ENCODE results near the gene SLC41A1. TPM values are rescaled to one million over a fixed set of nuclear protein-coding genes. Genes with fewer than 3 reads are reported as not detected.
"Not testable (repeated sequence)": the region's sequence is repeated elsewhere in the genome, so short reads cannot be mapped to it uniquely, and the experiment has no call there.

Gene SLC41A1
- total RNA-seq, 2 donors from 2014 or later = 17.1 to 32.8 TPM

- peaks cover 36% of the 10 kb centered on the region for H3K4me1 Mint-ChIP-seq
- Histone ChIP-seq H3K4me1 (ENCODE audit: control insufficient read depth, insufficient read depth, low read length) (peaks cover 13% of the 10 kb centered on the region), H3K9me3 (ENCODE audit: control insufficient read depth, low read length) (no peaks in the 10 kb centered on the region), H3K4me3 (ENCODE audit: low read length) (peak overlapping the region; percentile 11), H3K36me3 (ENCODE audit: control insufficient read depth, insufficient read depth, low read length) (no peaks in the 10 kb centered on the region), H3K9ac (ENCODE audit: extremely low read depth, low read length, poor library complexity, severe bottlenecking) (no peak overlapping the region), H3K27me3 (ENCODE audit: control insufficient read depth, insufficient read depth, low read length, poor library complexity, severe bottlenecking) (no peaks in the 10 kb centered on the region), H3K27ac (ENCODE audit: low read depth, low read length) (no peak overlapping the region)
- H3K27ac Mint-ChIP-seq = no peak overlapping the region
- no peak for DNase-seq
- H3K4me3 Mint-ChIP-seq = no peak overlapping the region
- H3K36me3 Mint-ChIP-seq (ENCODE audit: low read depth) = no peaks in the 10 kb centered on the region
- WGBS, 2 experiments (ENCODE audit: insufficient coverage in 1 of 2, insufficient read length in 1 of 2) = 70 to 75% methylated on average over 6 to 8 of the region's 8 CpGs
- no peak for TF ChIP-seq CTCF (conservative IDR thresholded peaks at IDR 0.05)
- peaks cover 6% of the 10 kb centered on the region for H3K9me3 Mint-ChIP-seq
- peaks cover 4% of the 10 kb centered on the region for H3K27me3 Mint-ChIP-seq (ENCODE audit: insufficient read depth)
Measured at GRCh38 chr1:205826016-205826806, 13.2 kb upstream of the SLC41A1 start.

- peaks cover 2% of the 10 kb centered on the region for H3K27me3 Mint-ChIP-seq (ENCODE audit: insufficient read depth)
- 82 to 93% methylated on average over 4 to 5 of the region's 5 CpGs for WGBS, 2 experiments (ENCODE audit: insufficient coverage in 1 of 2, insufficient read length in 1 of 2)
- Histone ChIP-seq H3K9ac (ENCODE audit: extremely low read depth, low read length, poor library complexity, severe bottlenecking) (no peak overlapping the region), H3K9me3 (ENCODE audit: control insufficient read depth, low read length) (no peaks in the 10 kb centered on the region), H3K27me3 (ENCODE audit: control insufficient read depth, insufficient read depth, low read length, poor library complexity, severe bottlenecking) (no peaks in the 10 kb centered on the region), H3K27ac (ENCODE audit: low read depth, low read length) (no peak overlapping the region), H3K4me3 (ENCODE audit: low read length) (no peak overlapping the region), H3K36me3 (ENCODE audit: control insufficient read depth, insufficient read depth, low read length) (no peaks in the 10 kb centered on the region), H3K4me1 (ENCODE audit: control insufficient read depth, insufficient read depth, low read length) (peaks cover 13% of the 10 kb centered on the region)
- no peaks in the 10 kb centered on the region for H3K36me3 Mint-ChIP-seq (ENCODE audit: low read depth)
- H3K27ac Mint-ChIP-seq = no peak overlapping the region
- peaks cover 32% of the 10 kb centered on the region for H3K4me1 Mint-ChIP-seq
- H3K4me3 Mint-ChIP-seq = no peak overlapping the region
- TF ChIP-seq CTCF (conservative IDR thresholded peaks at IDR 0.05) = no peak
- DNase-seq = no peak
- H3K9me3 Mint-ChIP-seq = peaks cover 6% of the 10 kb centered on the region
Measured at GRCh38 chr1:205824180-205824579, 11.2 kb upstream of the SLC41A1 start.

- H3K36me3 Mint-ChIP-seq (ENCODE audit: low read depth); H3K4me3 Mint-ChIP-seq; H3K27ac Mint-ChIP-seq; H3K9me3 Mint-ChIP-seq; H3K9me3 ChIP-seq (ENCODE audit: control insufficient read depth, low read length); H3K27me3 ChIP-seq (ENCODE audit: control insufficient read depth, insufficient read depth, low read length, poor library complexity, severe bottlenecking); H3K27ac ChIP-seq (ENCODE audit: low read depth, low read length); H3K27me3 Mint-ChIP-seq (ENCODE audit: insufficient read depth); H3K36me3 ChIP-seq (ENCODE audit: control insufficient read depth, insufficient read depth, low read length); H3K9ac ChIP-seq (ENCODE audit: extremely low read depth, low read length, poor library complexity, severe bottlenecking); H3K4me3 ChIP-seq (ENCODE audit: low read length); DNase-seq: not testable (repeated sequence)
- WGBS, 2 experiments (ENCODE audit: insufficient coverage in 1 of 2, insufficient read length in 1 of 2) = 90% methylated on average over 2 of the region's 2 CpGs; no CpG with 5 or more reads in 1 of the 2 experiments
- H3K4me1 ChIP-seq (ENCODE audit: control insufficient read depth, insufficient read depth, low read length) = peaks cover 13% of the 10 kb centered on the region
- peaks cover 27% of the 10 kb centered on the region for H3K4me1 Mint-ChIP-seq
Measured at GRCh38 chr1:205823260-205823659, 10.3 kb upstream of the SLC41A1 start.
